DMS 273 (cell line): ENCODE data around the gene CDKN3.
"Not testable (repeated sequence)": the region's sequence is repeated elsewhere in the genome, so short reads cannot be mapped to it uniquely, and the experiment has no call there.

Experiments
- DNase-seq: peaks from one replicate; lab custom pipeline; 2025; ENCODE audit not compliant: unreplicated experiment; lab: John Stamatoyannopoulos, UW

CDKN3 gene

GRCh38 chr14:54420478-54421142 is 23.8 kb downstream of the CDKN3 start:
- peak; percentile 71 for DNase-seq

GRCh38 chr14:54423991-54424390 is 27.2 kb downstream of the CDKN3 start:
- no peak for DNase-seq

- no peak for DNase-seq
Measured at GRCh38 chr14:54424479-54424901, 27.7 kb downstream of the CDKN3 start.

GRCh38 chr14:54425068-54425467 is 28.3 kb downstream of the CDKN3 start:
- no peak for DNase-seq

GRCh38 chr14:54425537-54426274 is 28.9 kb downstream of the CDKN3 start:
- no peak for DNase-seq

GRCh38 chr14:54427871-54428270 is 31.1 kb downstream of the CDKN3 start:
- no peak for DNase-seq

GRCh38 chr14:54428527-54428926 is 31.7 kb downstream of the CDKN3 start:
- DNase-seq: no peak

GRCh38 chr14:54435500-54435981 is 38.7 kb downstream of the CDKN3 start:
- no peak for DNase-seq

GRCh38 chr14:54437954-54438353 is 41.1 kb downstream of the CDKN3 start:
- DNase-seq: not testable (repeated sequence)

- no peak for DNase-seq
Measured at GRCh38 chr14:54438703-54439102, 41.9 kb downstream of the CDKN3 start.

GRCh38 chr14:54440037-54440436 is 43.2 kb downstream of the CDKN3 start:
- DNase-seq: no peak

GRCh38 chr14:54440476-54440872 is 43.7 kb downstream of the CDKN3 start:
- peak; percentile 45 for DNase-seq

GRCh38 chr14:54440873-54441868 is 44.4 kb downstream of the CDKN3 start, which contains the start of gene CNIH1:
TSS of gene CNIH1 (minus strand) at chr14:54441374. CDS start at chr14:54441327, 47 bp downstream.
- peak; percentile 97 for DNase-seq

GRCh38 chr14:54442961-54443360 is 46.2 kb downstream of the CDKN3 start:
- DNase-seq: not testable (repeated sequence)

GRCh38 chr14:54443981-54444380 is 47.2 kb downstream of the CDKN3 start:
- DNase-seq: no peak

GRCh38 chr14:54444681-54445080 is 47.9 kb downstream of the CDKN3 start:
- no peak for DNase-seq

GRCh38 chr14:54446161-54446693 is 49.4 kb downstream of the CDKN3 start:
- DNase-seq: peak; percentile 78

- no peak for DNase-seq
Measured at GRCh38 chr14:54447231-54447692, 50.5 kb downstream of the CDKN3 start.

GRCh38 chr14:54450535-54450934 is 53.7 kb downstream of the CDKN3 start:
- DNase-seq: no peak

GRCh38 chr14:54451121-54451601 is 54.4 kb downstream of the CDKN3 start:
- no peak for DNase-seq
